ENCODE results near the gene WDR26. TPM values are rescaled to one million over a fixed set of nuclear protein-coding genes. Genes with fewer than 3 reads are reported as not detected.

Gene WDR26
- total and polyA plus RNA-seq, 11 donors: 20.2 to 83.8 (median 60.1) TPM

GRCh38 chr1:224458296-224458695, 23.7 kb upstream of the WDR26 start:
- intact Hi-C loops (cut with DNase I): loop anchor here in 7 of 10 donors (5.0 kb wide), 2 partner anchors 341 to 346 kb away; partner anchors contain the start of gene FBXO28 (in 1 of the 7)

GRCh38 chr1:224457782-224458144, 23.2 kb upstream of the WDR26 start:
- H3K27me3 ChIP-seq: no peaks in the 10 kb centered on the region
- intact Hi-C loops (cut with DNase I): loop anchor here in 8 of 10 donors (2.0 to 5.0 kb wide), 5 partner anchors 23 to 345 kb away; partner anchors contain the start of genes FBXO28 (in 1 of the 8) and WDR26 (in 1 of the 8)
- DNase-seq (no peak), ATAC-seq (no peak)
- 89 to 100% (median 93%) methylated on average over 1 of the region's 1 CpG for WGBS, 4 donors
- H3K9me3 ChIP-seq: no peaks in the 10 kb centered on the region
- peak overlapping the region in 5 of 12 donors; percentile 18 to 83 (median 51) for H3K27ac ChIP-seq
- peaks cover 0 to 30% (median 21%) of the 10 kb centered on the region in 12 donors for H3K4me1 ChIP-seq
- H3K4me3 ChIP-seq: no peak overlapping the region
- TF ChIP-seq CTCF (IDR thresholded peaks at IDR 0.05) (peak in 1 of 12 donors; percentile 5), POLR2A (IDR thresholded peaks at IDR 0.05) (no peak)
- H3K36me3 ChIP-seq: peaks cover 0 to 7% (median 0%) of the 10 kb centered on the region in 9 donors

More at GRCh38 chr1:224458296-224458695, 23.7 kb upstream of the WDR26 start:
- ATAC-seq (no peak), DNase-seq (no peak)
- WGBS, 4 donors: 91 to 94% (median 92%) methylated on average over 4 of the region's 4 CpGs
- H3K27me3 ChIP-seq: no peaks in the 10 kb centered on the region
- H3K36me3 ChIP-seq: peaks cover 0 to 7% (median 0%) of the 10 kb centered on the region in 9 donors
- peak overlapping the region in 4 of 12 donors; percentile 18 to 51 (median 36) for H3K27ac ChIP-seq
- no peak for TF ChIP-seq CTCF (IDR thresholded peaks at IDR 0.05)
- TF ChIP-seq POLR2A (IDR thresholded peaks at IDR 0.05): no peak
- H3K4me1 ChIP-seq: peaks cover 0 to 30% (median 21%) of the 10 kb centered on the region in 12 donors
- no peak overlapping the region for H3K4me3 ChIP-seq
- no peaks in the 10 kb centered on the region for H3K9me3 ChIP-seq

- ATAC-seq (no peak), DNase-seq (no peak)
- intact Hi-C loops (cut with DNase I): loop anchor here in 8 of 10 donors (2.0 to 5.0 kb wide), 5 partner anchors 22 to 344 kb away; partner anchors contain the start of genes FBXO28 (in 1 of the 8) and WDR26 (in 1 of the 8)
- Histone ChIP-seq H3K4me1 (peaks cover 0 to 30% (median 21%) of the 10 kb centered on the region in 12 donors), H3K9me3 (no peaks in the 10 kb centered on the region), H3K36me3 (peaks cover 0 to 7% (median 0%) of the 10 kb centered on the region in 9 donors), H3K27me3 (no peaks in the 10 kb centered on the region), H3K4me3 (no peak overlapping the region), H3K27ac (peak overlapping the region; percentile 30 to 83 (median 68))
- TF ChIP-seq POLR2A (IDR thresholded peaks at IDR 0.05) (no peak), CTCF (IDR thresholded peaks at IDR 0.05) (peak in 1 of 12 donors; percentile 11)
- 89 to 93% (median 90%) methylated on average over 5 to 7 of the region's 7 CpGs for WGBS, 4 donors
Observed at GRCh38 chr1:224456637-224456953, 22.0 kb upstream of the WDR26 start.

GRCh38 chr1:224454402-224455055, 19.9 kb upstream of the WDR26 start:
- ATAC-seq: no peak
- TF ChIP-seq CTCF (IDR thresholded peaks at IDR 0.05): no peak
- TF ChIP-seq POLR2A (IDR thresholded peaks at IDR 0.05): no peak
- peaks cover 0 to 7% (median 0%) of the 10 kb centered on the region in 9 donors for H3K36me3 ChIP-seq
- H3K9me3 ChIP-seq: no peaks in the 10 kb centered on the region
- H3K4me1 ChIP-seq: peaks cover 0 to 28% (median 19%) of the 10 kb centered on the region in 12 donors
- H3K27me3 ChIP-seq: no peaks in the 10 kb centered on the region
- intact Hi-C loops (cut with DNase I): loop anchor here in 7 of 10 donors (5.0 kb wide), 2 partner anchors 337 to 342 kb away; partner anchors contain the start of gene FBXO28 (in 1 of the 7)
- WGBS, 4 donors: 89 to 92% (median 89%) methylated on average over 7 to 8 of the region's 8 CpGs
- no peak overlapping the region for H3K27ac ChIP-seq
- no peak overlapping the region for H3K4me3 ChIP-seq
- DNase-seq: no peak
